WERI-Rb-1 (cell line): ENCODE data around the gene DIAPH3.

ENCODE experiments used
- DNase-seq: peaks from one replicate; pipeline ENCODE4 v3.0.0-alpha.2; 2020
- H3K27ac ChIP-seq: fragments of 250-450 bp; sonication (Bioruptor Pico); 2 replicates; pipeline ENCODE4 v1.5.1; 2020; ENCODE audit warnings: mild to moderate bottlenecking, moderate library complexity
- H3K27me3 ChIP-seq: fragments of 250-450 bp; sonication (Bioruptor Pico); 2 replicates; pipeline ENCODE4 v1.5.1; 2021; ENCODE audit warnings: mild to moderate bottlenecking, low read depth, moderate library complexity; ENCODE audit not compliant: insufficient read depth, severe bottlenecking
- H3K36me3 ChIP-seq: fragments of 250-450 bp; sonication (Bioruptor Pico); 2 replicates; pipeline ENCODE4 v1.5.1; 2020; ENCODE audit warnings: mild to moderate bottlenecking, moderate library complexity
- H3K4me3 ChIP-seq: 2 replicates; pipeline ENCODE4 v1.5.1; 2011; ENCODE audit warnings: low read depth, mild to moderate bottlenecking, control low read depth, low read length
- H3K9me3 ChIP-seq: fragments of 250-450 bp; sonication (Bioruptor Pico); 2 replicates; pipeline ENCODE4 v1.5.1; 2021; ENCODE audit warnings: mild to moderate bottlenecking, moderate library complexity; ENCODE audit not compliant: severe bottlenecking
- TF ChIP-seq, protein P1 (sequence below): IDR thresholded peaks from 2 replicates; pipeline ENCODE4 v1.5.1; 2011; ENCODE audit warnings: low read depth, mild to moderate bottlenecking, control low read depth, inconsistent platforms, low read length

The DIAPH3 gene

DNA sequence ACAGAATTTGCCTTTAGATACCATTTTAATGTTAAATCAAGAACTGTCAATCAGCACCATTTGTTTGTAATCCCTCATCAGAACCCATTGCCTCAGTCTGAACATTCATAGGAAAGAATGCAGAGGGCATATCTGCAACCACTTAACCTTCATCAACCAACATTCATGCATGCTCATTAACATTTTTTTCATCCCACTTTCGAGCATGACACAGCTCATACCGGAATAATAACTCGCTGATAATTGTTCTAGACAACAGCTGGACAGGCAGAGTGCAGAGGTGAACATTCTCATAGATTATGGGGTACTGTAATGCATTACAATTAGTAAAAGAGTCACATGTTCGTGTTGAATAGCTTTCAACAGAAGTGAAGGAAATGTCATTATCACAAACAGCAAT lies 216.8 kb downstream of the DIAPH3 start:
- Histone ChIP-seq H3K36me3 (no peaks in the 10 kb centered on the region), H3K27ac (no peak overlapping the region), H3K9me3 (no peaks in the 10 kb centered on the region), H3K27me3 (no peaks in the 10 kb centered on the region), H3K4me3 (no peak overlapping the region)
- TF ChIP-seq, protein P1, sequence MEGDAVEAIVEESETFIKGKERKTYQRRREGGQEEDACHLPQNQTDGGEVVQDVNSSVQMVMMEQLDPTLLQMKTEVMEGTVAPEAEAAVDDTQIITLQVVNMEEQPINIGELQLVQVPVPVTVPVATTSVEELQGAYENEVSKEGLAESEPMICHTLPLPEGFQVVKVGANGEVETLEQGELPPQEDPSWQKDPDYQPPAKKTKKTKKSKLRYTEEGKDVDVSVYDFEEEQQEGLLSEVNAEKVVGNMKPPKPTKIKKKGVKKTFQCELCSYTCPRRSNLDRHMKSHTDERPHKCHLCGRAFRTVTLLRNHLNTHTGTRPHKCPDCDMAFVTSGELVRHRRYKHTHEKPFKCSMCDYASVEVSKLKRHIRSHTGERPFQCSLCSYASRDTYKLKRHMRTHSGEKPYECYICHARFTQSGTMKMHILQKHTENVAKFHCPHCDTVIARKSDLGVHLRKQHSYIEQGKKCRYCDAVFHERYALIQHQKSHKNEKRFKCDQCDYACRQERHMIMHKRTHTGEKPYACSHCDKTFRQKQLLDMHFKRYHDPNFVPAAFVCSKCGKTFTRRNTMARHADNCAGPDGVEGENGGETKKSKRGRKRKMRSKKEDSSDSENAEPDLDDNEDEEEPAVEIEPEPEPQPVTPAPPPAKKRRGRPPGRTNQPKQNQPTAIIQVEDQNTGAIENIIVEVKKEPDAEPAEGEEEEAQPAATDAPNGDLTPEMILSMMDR: no peak
- no peak for DNase-seq

DNA sequence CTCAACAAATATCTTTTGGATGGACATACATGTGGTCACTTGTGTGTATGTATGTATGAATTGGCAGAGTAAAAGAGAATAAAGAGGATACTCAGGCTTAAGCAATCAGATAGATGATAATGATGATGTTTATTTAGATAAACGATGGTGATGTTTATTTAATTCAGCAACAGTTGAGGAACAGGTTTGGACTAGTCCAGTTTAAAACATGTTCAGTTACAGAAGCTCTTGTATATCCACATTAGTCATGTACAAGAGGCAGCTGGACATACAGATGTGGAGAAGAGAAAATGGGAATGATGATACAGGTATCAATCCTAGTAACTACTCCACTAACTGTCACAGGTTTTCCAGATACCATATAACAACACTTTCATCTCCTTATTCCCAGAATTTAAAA lies 232.1 kb downstream of the DIAPH3 start:
- Histone ChIP-seq H3K27me3 (no peaks in the 10 kb centered on the region), H3K27ac (no peak overlapping the region), H3K9me3 (no peaks in the 10 kb centered on the region), H3K4me3 (no peak overlapping the region), H3K36me3 (no peaks in the 10 kb centered on the region)
- DNase-seq: no peak
- TF ChIP-seq, protein P1: no peak

DNA sequence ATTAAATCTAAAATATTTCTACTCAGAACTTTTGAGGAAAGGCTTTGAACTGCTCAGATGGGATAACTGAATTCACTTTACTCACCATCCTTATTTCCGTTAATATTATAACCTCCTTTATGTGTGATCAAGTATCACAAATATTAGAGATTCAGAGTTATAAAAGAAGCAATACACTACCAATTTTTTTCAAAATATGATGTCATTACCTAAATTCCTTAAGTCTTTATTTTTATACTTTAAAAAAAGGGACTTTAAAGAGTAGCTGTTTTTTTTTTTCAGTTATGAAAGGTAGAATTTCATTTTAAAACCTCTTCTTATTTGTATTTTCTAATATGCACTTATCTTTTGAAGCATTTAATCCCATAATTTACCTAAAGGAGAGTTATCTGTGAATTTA lies 239.5 kb downstream of the DIAPH3 start:
- TF ChIP-seq, protein P1: no peak
- DNase-seq: no peak
- no peak overlapping the region for H3K4me3 ChIP-seq

DNA sequence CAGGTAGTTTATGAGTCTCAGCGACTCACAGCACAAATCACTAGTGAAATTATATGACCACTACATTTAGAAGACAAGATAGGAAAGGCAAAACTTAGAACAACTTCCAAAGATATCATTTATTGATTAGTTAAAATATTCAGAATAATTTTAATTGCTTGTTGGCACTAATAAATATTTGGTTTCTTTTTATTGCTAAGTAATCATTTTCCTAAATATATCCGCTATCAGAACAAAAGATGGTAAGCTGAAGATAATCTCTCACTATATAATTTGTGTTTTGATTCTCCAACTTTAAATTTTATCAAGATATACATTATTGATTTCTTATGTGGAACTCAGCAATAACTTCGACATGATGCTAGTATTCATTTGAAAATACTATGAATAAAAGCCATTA lies 248.5 kb downstream of the DIAPH3 start:
- Histone ChIP-seq H3K9me3 (no peaks in the 10 kb centered on the region), H3K27ac (no peak overlapping the region), H3K4me3 (no peak overlapping the region), H3K27me3 (no peaks in the 10 kb centered on the region), H3K36me3 (no peaks in the 10 kb centered on the region)
- DNase-seq: no peak
- TF ChIP-seq, protein P1: no peak

More for the DNA sequence above, 239.5 kb downstream of the DIAPH3 start:
- Histone ChIP-seq H3K27me3 (no peaks in the 10 kb centered on the region), H3K36me3 (no peaks in the 10 kb centered on the region), H3K27ac (no peak overlapping the region), H3K9me3 (no peaks in the 10 kb centered on the region)

DNA sequence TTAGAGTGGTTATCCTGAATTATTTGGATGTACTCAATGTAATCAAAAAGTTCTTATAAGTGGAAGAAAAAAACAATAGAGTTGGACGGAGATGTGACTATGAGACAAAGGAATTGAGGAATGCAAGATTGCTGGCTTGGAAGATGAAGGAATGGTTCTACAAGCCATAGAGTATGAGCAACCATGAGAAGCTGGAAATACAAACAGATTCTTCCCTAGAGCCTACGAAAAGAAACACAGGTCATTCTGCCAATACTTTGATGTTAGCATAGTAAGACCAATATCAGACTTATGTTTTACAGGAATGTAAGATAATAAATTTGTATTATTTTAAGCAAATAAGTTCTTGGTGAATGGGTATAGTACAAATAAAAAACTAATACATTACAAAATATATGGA lies 249.2 kb downstream of the DIAPH3 start:
- Histone ChIP-seq H3K36me3 (no peaks in the 10 kb centered on the region), H3K27ac (no peak overlapping the region), H3K27me3 (no peaks in the 10 kb centered on the region), H3K9me3 (no peaks in the 10 kb centered on the region), H3K4me3 (no peak overlapping the region)
- no peak for DNase-seq
- TF ChIP-seq, protein P1: no peak

DNA sequence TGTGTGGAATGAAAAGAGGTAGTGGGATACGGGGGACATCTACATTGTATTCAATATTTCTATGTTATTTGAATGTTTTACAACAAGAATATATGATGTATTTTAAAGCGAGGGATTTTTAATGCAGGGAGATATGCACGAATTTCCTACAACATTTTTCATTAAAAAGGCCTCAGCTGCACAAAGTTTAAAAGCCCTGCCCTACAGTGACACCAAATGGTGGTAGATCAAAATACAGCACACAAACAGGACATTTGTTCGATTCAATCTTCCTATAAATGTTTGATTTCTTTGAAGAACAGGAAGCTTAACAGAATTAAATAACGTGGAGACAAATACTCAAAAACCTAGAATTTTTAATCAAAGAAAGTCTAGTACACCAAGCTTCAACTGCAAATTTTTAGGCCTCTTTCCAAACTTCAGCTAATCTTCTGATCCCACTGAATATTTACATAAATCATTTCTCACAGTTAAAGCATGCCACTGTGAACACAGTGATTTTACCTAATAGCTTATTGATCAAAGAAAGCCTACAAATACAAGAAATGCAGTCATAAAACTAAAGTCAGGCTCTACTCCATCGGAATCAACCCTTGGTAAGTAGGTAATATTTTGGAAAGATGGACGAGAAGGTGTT lies 257.2 kb downstream of the DIAPH3 start:
- DNase-seq: no peak
- Histone ChIP-seq H3K9me3 (no peaks in the 10 kb centered on the region), H3K27ac (no peak overlapping the region), H3K36me3 (no peaks in the 10 kb centered on the region), H3K4me3 (no peak overlapping the region), H3K27me3 (no peaks in the 10 kb centered on the region)
- TF ChIP-seq, protein P1: no peak
